HG03575 (cell line): Measurements from ENCODE around the gene KLK5.
"Not testable (repeated sequence)": the region's sequence is repeated elsewhere in the genome, so short reads cannot be mapped to it uniquely, and the experiment has no call there.

Source experiments
- ATAC-seq: cut with Tn5 transposase; IDR thresholded peaks from one replicate; pipeline ENCODE4 v1.9.1; 2021; ENCODE audit not compliant: unreplicated experiment, insufficient number of reproducible peaks, low FRiP score; ENCODE audit errors: extremely low read depth

The KLK5 gene, protein sequence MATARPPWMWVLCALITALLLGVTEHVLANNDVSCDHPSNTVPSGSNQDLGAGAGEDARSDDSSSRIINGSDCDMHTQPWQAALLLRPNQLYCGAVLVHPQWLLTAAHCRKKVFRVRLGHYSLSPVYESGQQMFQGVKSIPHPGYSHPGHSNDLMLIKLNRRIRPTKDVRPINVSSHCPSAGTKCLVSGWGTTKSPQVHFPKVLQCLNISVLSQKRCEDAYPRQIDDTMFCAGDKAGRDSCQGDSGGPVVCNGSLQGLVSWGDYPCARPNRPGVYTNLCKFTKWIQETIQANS

GRCh38 chr19:50952910-50953309 is at the start of gene KLK5:
Gene KLK5 (minus strand): TSS chr19:50953038. CDS start chr19:50952657, 381 bp downstream.
- ATAC-seq, result no peak

GRCh38 chr19:51002089-51002532 is 49.3 kb upstream of the KLK5 start:
- no peak for ATAC-seq

DNA sequence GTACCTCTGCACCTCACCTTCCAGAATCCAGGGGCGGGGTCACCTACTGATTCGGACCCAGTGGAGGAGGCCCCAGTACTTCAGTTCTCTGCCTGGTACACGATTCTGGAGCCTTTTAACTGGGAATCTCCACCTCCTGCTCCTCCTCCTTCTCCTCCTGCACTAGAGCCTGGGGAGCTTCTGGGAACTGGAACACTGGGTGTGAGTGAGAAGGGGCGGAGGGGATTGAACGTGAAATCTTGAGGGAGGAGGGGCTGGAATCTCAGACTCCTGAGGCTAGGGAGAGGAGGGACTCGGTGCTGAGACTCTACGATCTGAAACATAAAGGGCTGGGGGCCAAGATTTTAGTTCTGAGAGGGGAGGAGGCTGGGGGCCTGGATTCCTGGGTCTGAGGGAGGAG is 48.7 kb upstream of the KLK5 start, which contains the start of gene KLK8:
TSS of gene KLK8 (minus strand) at position 90 of the 400 bp plus-strand sequence. CDS start 437 bp downstream, outside the sequence.
- no peak for ATAC-seq

- no peak for ATAC-seq
Measured at GRCh38 chr19:51000981-51001380, 48.1 kb upstream of the KLK5 start.

- ATAC-seq, result no peak
Measured at GRCh38 chr19:51000426-51000825, 47.6 kb upstream of the KLK5 start.

DNA sequence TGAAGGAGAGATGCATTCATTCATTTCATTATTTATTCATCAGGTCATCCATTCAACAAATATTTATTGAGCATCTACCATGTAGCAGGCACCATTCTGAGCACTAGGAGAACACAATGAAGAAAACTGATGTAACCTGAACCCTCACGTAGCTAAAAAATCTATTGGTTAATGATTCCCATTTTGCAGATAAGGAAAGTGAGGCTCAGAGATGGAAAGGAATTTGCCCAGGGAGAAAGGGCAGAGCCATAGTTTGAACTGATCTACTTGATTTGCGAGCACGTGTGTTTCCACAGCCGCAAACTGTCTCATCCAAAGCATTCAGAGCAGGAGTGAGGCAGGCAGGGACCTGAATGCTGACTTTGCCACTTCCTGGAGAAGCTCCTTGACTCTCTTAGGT is 45.8 kb upstream of the KLK5 start:
- ATAC-seq, result no peak

GRCh38 chr19:50998061-50998460 is 45.2 kb upstream of the KLK5 start:
- no peak for ATAC-seq

- ATAC-seq, result no peak
Measured at GRCh38 chr19:50994129-50994528, 41.3 kb upstream of the KLK5 start.

- ATAC-seq, result no peak
Measured at GRCh38 chr19:50992666-50993035, 39.8 kb upstream of the KLK5 start.

GRCh38 chr19:50984416-50984815 is 31.6 kb upstream of the KLK5 start:
- ATAC-seq, result not testable (repeated sequence)

DNA sequence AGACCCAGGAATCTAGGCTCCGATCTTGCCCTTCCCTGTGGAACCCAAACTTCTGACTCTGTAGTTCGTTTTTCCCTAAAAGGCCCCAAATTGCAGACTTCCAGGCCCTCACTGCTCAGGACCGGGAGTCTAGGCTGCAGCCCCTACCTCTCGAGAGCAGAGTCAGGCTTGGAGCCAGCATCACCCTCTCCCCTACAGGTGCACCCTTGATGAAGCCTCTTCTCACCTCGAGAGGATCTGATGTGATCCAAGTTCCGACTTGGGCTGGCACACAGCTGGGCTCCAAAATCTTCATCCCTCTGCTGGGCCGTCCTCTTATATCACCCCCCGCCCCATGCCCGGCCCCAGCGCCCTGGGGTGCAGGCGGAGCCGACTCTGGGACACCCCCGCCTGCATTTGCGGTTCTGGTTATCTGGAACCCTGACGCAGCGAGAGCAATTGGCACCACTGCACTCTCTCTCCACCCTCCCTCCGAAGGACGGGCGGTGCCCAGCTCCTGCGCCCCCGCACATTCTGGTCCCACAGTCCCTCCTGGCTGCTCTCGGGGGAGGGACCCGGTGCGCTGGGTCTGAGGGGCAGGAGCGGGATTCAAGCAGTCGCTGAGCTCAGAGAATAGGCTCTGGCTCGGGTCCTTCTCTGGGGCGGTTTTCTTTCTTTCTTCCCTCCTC is 30.9 kb upstream of the KLK5 start, which contains the start of gene KLK7:
TSS of gene KLK7 (minus strand) at position 293 of the 668 bp plus-strand sequence. CDS start 1,518 bp downstream, outside the sequence.
- ATAC-seq, result no peak

GRCh38 chr19:50982186-50982585 is 29.3 kb upstream of the KLK5 start:
- ATAC-seq, result no peak

DNA sequence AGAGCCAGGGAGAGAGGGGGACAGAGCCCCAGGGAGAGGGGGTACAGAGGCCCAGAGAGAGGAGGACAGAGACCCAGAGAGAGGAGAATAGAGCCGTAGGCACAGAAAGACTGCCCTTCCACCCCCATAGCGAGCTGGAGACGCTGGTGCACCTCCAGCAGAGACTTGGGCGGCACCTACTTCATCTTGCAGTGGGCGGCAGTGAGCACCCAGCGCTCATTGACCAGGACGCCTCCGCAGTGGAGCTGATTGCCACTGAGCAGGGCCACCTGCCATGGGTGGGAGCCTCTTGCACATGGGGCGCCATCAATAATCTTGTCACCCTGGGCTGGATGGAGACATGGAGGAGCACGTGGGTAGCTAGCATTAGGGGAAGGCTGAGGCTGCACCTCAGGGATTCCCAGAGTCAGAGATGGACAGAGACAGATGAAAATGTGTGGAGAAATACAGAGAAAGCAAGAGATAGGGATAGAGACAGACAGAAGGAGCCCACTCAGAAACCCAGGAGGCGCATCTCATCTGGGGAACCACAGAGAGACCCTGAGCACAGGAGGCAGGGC is 28.8 kb upstream of the KLK5 start:
- no peak for ATAC-seq

DNA sequence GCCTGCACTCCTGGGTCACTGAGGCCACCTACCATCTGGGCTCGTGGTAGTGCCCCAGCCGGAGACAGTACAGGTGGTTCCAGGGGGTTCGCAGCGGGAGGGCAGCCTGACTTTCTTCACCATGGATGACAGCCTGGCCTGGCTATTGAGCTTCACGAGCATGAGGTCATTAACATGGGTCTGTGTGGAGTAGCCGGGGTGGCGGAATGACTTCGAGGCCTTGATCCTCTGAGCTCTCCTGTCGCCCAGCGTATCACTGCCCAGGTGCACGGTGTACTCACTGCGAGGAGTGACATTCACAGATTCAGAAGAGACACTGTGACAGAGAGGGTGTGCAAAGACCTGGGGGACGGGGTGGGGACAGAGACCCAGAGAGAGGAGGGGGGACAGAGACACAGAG is 27.4 kb upstream of the KLK5 start:
- no peak for ATAC-seq

- no peak for ATAC-seq
Measured at GRCh38 chr19:50979758-50980157, 26.9 kb upstream of the KLK5 start.

- no peak for ATAC-seq
Measured at GRCh38 chr19:50978772-50979390, 26.0 kb upstream of the KLK5 start.

DNA sequence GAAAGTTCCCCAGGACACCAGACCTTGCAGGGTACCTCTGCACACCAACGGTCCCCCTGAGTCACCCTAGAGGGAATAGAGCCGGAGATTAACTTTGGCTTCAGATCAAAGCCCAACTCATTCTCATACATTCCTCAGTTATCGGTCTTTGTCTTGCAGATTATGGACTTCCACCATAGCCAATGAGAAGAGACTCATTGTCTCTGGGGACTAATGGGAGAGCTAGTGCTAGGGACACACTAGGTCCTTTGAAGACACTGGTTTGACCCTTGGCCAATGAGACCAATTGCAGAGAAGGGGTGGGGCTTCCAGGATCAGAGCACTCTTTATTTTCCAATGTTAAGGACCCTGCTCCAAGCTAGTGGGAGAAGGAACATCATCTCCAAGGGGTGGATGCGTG is 24.8 kb upstream of the KLK5 start:
- ATAC-seq, result no peak

DNA sequence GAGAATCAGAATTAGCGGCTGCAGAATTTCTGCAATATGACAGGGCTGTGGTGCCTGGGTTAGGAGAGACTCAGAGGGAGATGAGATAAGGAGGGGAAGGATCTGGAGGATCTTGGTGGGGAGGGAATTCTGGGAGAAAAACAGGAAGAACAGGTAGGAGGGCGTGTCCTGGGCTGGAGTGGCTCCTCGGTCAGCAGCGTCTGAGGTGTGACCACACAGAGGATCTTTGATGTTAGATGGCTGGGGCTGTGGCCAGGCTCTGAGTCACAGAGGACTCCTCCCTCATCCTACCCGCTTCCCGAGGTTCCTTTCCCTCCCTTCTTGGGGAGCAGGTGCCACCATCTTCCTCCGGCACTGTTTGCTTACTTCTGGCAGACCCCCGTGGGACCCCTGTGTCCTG is 22.9 kb upstream of the KLK5 start:
- no peak for ATAC-seq

- ATAC-seq, result no peak
Measured at GRCh38 chr19:50974702-50975556, 22.1 kb upstream of the KLK5 start.
